ENCODE data around the gene EMILIN2.
"Not testable (repeated sequence)": the region's sequence is repeated elsewhere in the genome, so short reads cannot be mapped to it uniquely, and the experiment has no call there.

The EMILIN2 gene

DNA sequence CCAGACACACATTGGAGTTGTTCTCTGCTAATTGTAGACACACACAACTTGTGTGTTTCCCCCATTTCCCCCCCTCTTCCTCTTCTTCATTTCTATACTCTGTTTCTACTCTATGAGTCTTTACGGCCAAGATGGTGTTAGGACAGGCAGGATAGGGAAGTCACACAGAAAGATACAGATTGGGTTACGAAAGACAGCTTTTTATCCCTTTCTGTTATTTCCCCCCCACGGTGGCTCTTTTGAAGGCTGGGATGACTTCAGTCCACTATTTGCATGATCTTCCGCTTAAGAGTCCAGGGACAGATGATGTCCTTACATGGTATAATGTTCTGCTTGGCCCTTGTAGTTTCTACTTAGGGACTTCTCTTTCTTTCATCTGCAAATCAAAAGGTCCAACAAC is 1.6 kb upstream of the EMILIN2 start:
- no peak for DNase-seq (ENCODE audit: low read depth in 3 of 3)

DNA sequence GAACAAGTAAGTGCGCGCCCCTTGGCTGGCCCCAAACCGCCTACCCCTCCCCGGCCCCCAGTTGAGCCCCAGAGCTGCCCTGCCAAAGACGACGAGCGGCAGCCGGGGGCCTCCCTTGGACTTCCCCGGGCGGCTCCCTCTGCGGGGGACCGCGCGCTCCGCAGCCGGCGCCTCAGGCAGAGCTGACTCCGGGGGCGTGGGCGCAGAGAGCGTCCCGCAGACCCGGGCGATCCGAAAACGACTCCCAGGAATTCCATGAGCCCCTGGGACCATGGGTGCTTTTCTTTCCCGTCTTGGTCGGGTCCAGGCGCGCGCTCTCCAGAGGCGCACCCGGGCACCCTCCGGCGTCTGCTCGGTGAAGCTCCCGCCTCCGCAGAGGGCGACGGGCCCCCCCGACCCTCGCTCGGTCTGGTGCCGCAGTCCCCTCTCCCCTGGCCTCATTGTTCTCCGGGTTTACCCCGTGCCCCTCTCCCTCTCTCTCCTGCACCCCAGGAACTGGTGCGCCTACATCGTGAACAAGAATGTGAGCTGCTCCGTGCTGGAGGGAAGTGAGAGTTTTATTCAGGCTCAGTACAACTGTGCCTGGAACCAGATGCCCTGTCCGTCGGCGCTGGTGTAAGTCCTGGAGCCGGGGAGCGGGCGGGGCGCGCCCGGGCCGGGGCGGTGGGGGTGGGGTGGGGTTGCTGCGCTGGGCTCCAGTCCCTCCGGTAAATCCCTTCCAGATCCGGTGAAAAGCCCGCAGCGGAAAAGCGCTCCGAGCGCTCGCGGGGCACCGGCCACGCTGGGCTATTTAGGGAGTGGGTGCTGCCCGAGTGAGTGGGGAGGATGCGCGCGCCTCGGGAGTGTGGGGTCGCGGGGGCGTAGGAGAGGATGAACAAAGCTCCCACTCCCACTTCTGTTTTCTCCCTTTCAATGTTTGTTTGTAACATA is 776 bp downstream of the EMILIN2 start:
- DNase-seq (ENCODE audit: low read depth in 3 of 3): peak in 1 of 3 experiments; percentile 45

- no peak for DNase-seq (ENCODE audit: low read depth in 3 of 3)
Measured at GRCh38 chr18:2848247-2849246, 1.7 kb downstream of the EMILIN2 start.

DNA sequence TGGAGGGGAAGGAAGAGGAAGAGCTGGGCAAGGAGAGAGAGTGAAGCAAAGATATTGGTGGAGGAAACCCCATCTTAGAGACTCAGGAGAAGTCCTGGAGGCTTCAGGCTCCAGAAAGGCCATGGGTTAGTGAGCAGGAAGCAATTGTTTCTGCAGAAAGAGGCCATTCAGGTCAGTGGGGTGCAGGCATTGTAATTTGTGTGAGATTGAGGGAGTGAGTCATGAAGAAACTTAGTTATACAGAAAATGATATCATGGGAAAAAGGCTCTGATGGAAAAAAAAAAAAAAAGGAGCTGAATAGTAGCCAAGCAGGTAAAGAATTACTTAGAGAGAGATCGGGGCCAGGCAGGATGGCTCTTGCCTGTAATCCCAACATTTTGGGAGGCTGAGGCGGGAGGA is 4.0 kb downstream of the EMILIN2 start:
- peak in 1 of 3 experiments; percentile 12 for DNase-seq (ENCODE audit: low read depth in 3 of 3)

DNA sequence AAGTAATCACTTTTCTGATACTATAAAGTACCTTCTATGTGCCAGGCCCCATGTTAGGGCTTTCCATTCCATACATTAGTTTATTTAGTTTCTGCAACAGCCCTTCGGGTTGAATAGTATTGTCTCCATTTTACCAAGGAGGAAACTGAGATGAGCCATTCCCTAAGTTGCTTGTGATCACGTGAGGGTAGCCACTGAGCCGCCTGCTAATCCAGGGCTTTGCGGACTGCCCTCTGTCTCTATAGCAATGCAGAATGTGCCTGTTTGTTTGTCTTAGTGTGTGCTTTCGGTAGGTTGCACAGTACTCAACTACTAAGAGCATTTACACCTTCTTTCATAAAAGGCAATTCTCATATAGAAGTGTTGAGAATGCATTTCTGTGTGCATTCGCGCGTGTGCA is 5.0 kb downstream of the EMILIN2 start:
- no peak for DNase-seq (ENCODE audit: low read depth in 3 of 3)

DNA sequence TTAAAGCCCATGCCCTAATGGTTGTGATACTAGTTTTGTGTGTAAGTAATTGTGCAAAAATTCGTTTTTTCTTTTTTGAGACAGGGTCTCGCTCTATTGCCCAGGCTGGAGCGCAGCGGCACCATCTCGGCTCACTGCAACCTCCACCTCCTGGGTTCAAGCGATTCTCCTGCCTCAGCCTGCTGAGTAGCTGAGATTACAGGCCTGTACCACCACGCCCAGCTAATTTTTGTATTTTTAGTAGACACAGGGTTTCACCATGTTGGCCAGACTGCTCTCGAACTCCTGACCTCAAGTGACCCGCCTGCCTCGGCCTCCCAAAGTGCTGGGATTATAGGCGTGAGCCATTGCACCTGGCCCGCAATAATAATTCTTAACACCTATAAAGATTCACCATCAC is 5.7 kb downstream of the EMILIN2 start:
- not testable (repeated sequence) for DNase-seq (ENCODE audit: low read depth in 3 of 3)

- DNase-seq (ENCODE audit: low read depth in 3 of 3): no peak
Measured at GRCh38 chr18:2853173-2853925, 6.5 kb downstream of the EMILIN2 start.

- no peak for DNase-seq (ENCODE audit: low read depth in 3 of 3)
Measured at GRCh38 chr18:2853926-2854664, 7.3 kb downstream of the EMILIN2 start.

- DNase-seq (ENCODE audit: low read depth in 3 of 3): no peak
Measured at GRCh38 chr18:2854875-2855274, 8.1 kb downstream of the EMILIN2 start.

GRCh38 chr18:2855560-2856350 is 8.9 kb downstream of the EMILIN2 start:
- DNase-seq (ENCODE audit: low read depth in 3 of 3): no peak

DNA sequence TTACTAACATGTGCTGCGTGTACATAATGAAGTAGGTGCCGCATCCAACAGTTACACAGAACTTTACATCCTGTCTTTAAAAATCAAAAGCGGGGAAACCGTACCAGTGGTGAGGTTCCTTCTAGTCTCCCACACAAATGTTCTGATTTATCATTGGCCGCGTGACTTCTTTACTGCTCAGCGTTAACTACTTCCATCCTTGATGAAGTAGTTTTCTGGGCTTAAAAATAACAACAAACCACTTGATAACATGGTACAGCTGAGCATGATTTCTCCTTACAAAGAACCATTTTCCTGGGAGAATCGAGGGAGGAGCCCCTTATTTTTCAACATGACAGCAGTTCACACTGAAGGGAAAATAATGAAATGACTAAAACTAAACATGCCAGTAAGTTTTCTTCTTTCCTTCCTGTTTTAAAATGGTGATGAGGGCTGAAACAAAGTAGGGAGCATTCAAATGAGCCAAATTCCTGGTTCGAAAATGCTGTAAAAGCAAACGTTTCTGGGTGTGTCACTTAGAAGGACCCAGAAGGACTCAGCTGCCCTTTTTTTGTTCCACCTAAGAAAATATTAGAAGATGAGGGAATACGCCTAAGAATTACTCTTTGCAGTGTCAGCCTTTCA is 9.9 kb downstream of the EMILIN2 start:
- no peak for DNase-seq (ENCODE audit: low read depth in 3 of 3)

- DNase-seq (ENCODE audit: low read depth in 3 of 3): no peak
Measured at GRCh38 chr18:2857491-2858131, 10.8 kb downstream of the EMILIN2 start.

GRCh38 chr18:2860397-2860796 is 13.6 kb downstream of the EMILIN2 start:
- DNase-seq (ENCODE audit: low read depth in 3 of 3): not testable (repeated sequence)

DNA sequence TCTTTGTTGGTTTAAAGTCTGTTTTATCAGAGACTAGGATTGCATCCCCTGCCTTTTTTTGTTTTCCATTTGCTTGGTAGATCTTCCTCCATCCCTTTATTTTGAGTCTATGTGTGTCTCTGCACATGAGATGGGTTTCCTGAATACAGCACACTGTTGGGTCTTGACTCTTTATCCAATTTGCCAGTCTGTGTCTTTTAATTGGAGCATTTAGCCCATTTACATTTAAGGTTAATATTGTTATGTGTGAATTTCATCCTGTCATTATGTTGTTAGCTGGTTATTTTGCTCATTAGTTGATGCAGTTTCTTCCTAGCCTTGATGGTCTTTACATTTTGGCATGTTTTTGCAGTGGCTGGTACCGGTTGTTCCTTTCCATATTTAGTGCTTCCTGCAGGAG is 17.2 kb downstream of the EMILIN2 start:
- not testable (repeated sequence) for DNase-seq (ENCODE audit: low read depth in 3 of 3)

- not testable (repeated sequence) for DNase-seq (ENCODE audit: low read depth in 3 of 3)
Measured at GRCh38 chr18:2866465-2866864, 19.7 kb downstream of the EMILIN2 start.

- no peak for DNase-seq (ENCODE audit: low read depth in 3 of 3)
Measured at GRCh38 chr18:2869207-2869606, 22.4 kb downstream of the EMILIN2 start.

- DNase-seq (ENCODE audit: low read depth in 3 of 3): no peak
Measured at GRCh38 chr18:2871111-2871720, 24.4 kb downstream of the EMILIN2 start.

DNA sequence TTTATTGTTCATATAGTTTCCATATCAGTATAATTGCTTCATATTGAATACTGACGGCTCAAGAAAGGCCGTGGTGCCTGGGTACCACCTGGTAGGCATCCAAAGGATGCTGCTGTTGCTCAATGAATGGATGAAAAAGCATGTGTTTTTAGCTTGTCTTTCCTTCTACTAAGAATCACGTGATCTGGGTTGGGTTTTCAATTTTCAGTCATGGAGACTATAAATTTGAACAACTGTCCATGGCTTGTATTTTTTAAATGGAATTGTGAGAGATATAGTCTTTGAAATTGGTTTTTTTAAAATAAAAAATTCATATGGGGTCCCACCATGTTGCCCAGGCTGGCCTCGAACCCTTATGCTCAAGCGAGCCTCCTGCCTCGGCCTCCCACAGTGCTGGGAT is 25.3 kb downstream of the EMILIN2 start:
- no peak for DNase-seq (ENCODE audit: low read depth in 3 of 3)

DNA sequence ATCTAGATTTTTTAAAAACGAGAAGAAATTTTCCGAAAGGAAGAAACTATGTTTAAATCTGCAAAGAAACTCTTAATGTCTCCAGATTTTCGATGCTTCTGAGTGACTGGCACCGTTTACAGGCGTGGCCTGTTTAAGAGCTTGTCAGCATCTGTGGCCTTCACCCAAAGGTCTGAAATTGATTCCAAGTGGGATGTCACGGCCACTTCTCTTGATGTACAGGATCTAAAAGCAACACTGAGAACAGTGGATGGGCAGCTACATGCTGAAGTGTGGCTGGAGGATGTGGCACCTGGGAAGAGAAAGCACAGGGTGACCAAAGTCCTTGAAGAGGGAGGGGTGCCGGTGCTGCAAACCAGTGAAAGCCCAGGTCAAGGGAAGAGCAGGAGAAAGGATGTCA is 28.0 kb downstream of the EMILIN2 start:
- DNase-seq (ENCODE audit: low read depth in 3 of 3): no peak
